ES-I3 (cell line): ENCODE results near the gene CEBPB.
"Not testable (repeated sequence)": the region's sequence is repeated elsewhere in the genome, so short reads cannot be mapped to it uniquely, and the experiment has no call there.

Experiments
- H3K36me3 ChIP-seq: 2 replicates; pipeline ENCODE4 v1.6.1; 2013; ENCODE audit warnings: mild to moderate bottlenecking, low read length, control low read depth, moderate library complexity; ENCODE audit not compliant: insufficient read depth
- H3K4me1 ChIP-seq: 2 replicates; pipeline ENCODE4 v1.6.1; 2013; ENCODE audit warnings: mild to moderate bottlenecking, control low read depth, low read length; ENCODE audit not compliant: insufficient read depth
- H3K9ac ChIP-seq: 2 replicates; pipeline ENCODE4 v1.6.1; 2013; ENCODE audit warnings: low read depth, mild to moderate bottlenecking, low read length, moderate library complexity
- H3K9me3 ChIP-seq: 2 replicates; pipeline ENCODE4 v1.6.1; 2013; ENCODE audit warnings: mild to moderate bottlenecking, low read length, moderate library complexity; ENCODE audit not compliant: control insufficient read depth, insufficient read depth

CEBPB gene

GRCh38 chr20:50207026-50207425 lies 16.4 kb downstream of the CEBPB start:
- Histone ChIP-seq H3K9ac (no peak overlapping the region), H3K36me3 (no peaks in the 10 kb centered on the region; the same call in 1 of the 2 replicates), H3K9me3 (peaks cover 4% of the 10 kb centered on the region), H3K4me1 (no peaks in the 10 kb centered on the region)

GRCh38 chr20:50208085-50208491 lies 17.5 kb downstream of the CEBPB start:
- peaks cover 4% of the 10 kb centered on the region; the same call in 1 of the 2 replicates for H3K9me3 ChIP-seq
- H3K4me1 ChIP-seq, result no peaks in the 10 kb centered on the region
- no peaks in the 10 kb centered on the region for H3K36me3 ChIP-seq
- H3K9ac ChIP-seq, result no peak overlapping the region

GRCh38 chr20:50208815-50209214 lies 18.2 kb downstream of the CEBPB start:
- not testable (repeated sequence) for H3K9ac ChIP-seq, H3K9me3 ChIP-seq, H3K4me1 ChIP-seq, H3K36me3 ChIP-seq

- Histone ChIP-seq H3K9ac (no peak overlapping the region), H3K36me3 (no peaks in the 10 kb centered on the region), H3K4me1 (peaks cover 3% of the 10 kb centered on the region; the same call in 1 of the 2 replicates), H3K9me3 (no peaks in the 10 kb centered on the region)
Measured at GRCh38 chr20:50210066-50210619, 19.5 kb downstream of the CEBPB start.

- Histone ChIP-seq H3K9me3 (no peaks in the 10 kb centered on the region), H3K9ac (no peak overlapping the region), H3K36me3 (no peaks in the 10 kb centered on the region), H3K4me1 (peaks cover 7% of the 10 kb centered on the region; the same call in 1 of the 2 replicates)
Measured at GRCh38 chr20:50211091-50211490, 20.5 kb downstream of the CEBPB start.

- Histone ChIP-seq H3K4me1 (peaks cover 7% of the 10 kb centered on the region; the same call in 1 of the 2 replicates), H3K36me3 (no peaks in the 10 kb centered on the region), H3K9me3 (no peaks in the 10 kb centered on the region), H3K9ac (no peak overlapping the region)
Measured at GRCh38 chr20:50213531-50214106, 23.0 kb downstream of the CEBPB start.

- peaks cover 7% of the 10 kb centered on the region; the same call in 1 of the 2 replicates for H3K4me1 ChIP-seq
- H3K9ac ChIP-seq, result no peak overlapping the region
- H3K36me3 ChIP-seq, result no peaks in the 10 kb centered on the region
- H3K9me3 ChIP-seq, result no peaks in the 10 kb centered on the region
Measured at GRCh38 chr20:50214226-50215024, 23.8 kb downstream of the CEBPB start.

GRCh38 chr20:50215101-50215690 lies 24.6 kb downstream of the CEBPB start:
- Histone ChIP-seq H3K4me1 (peaks cover 7% of the 10 kb centered on the region; the same call in 1 of the 2 replicates), H3K9ac (no peak overlapping the region), H3K36me3 (no peaks in the 10 kb centered on the region), H3K9me3 (no peaks in the 10 kb centered on the region)

GRCh38 chr20:50215926-50216325 lies 25.3 kb downstream of the CEBPB start:
- Histone ChIP-seq H3K4me1 (peaks cover 7% of the 10 kb centered on the region; the same call in 1 of the 2 replicates), H3K36me3 (no peaks in the 10 kb centered on the region), H3K9ac (no peak overlapping the region), H3K9me3 (no peaks in the 10 kb centered on the region)

- Histone ChIP-seq H3K36me3 (no peaks in the 10 kb centered on the region), H3K9me3 (no peaks in the 10 kb centered on the region), H3K9ac (no peak overlapping the region), H3K4me1 (peaks cover 7% of the 10 kb centered on the region; the same call in 1 of the 2 replicates)
Measured at GRCh38 chr20:50216543-50217206, 26.0 kb downstream of the CEBPB start.

- H3K4me1 ChIP-seq, result peaks cover 7% of the 10 kb centered on the region; the same call in 1 of the 2 replicates
Measured at GRCh38 chr20:50217207-50217949, 26.7 kb downstream of the CEBPB start.

GRCh38 chr20:50218987-50219435 lies 28.4 kb downstream of the CEBPB start:
- Histone ChIP-seq H3K4me1 (peaks cover 7% of the 10 kb centered on the region; the same call in 1 of the 2 replicates), H3K9me3 (no peaks in the 10 kb centered on the region), H3K9ac (no peak overlapping the region), H3K36me3 (no peaks in the 10 kb centered on the region)

More at GRCh38 chr20:50217207-50217949, 26.7 kb downstream of the CEBPB start:
- Histone ChIP-seq H3K9ac (no peak overlapping the region), H3K36me3 (no peaks in the 10 kb centered on the region), H3K9me3 (no peaks in the 10 kb centered on the region)

- H3K9me3 ChIP-seq, result no peaks in the 10 kb centered on the region
- H3K36me3 ChIP-seq, result no peaks in the 10 kb centered on the region
- H3K9ac ChIP-seq, result no peak overlapping the region
- H3K4me1 ChIP-seq, result peaks cover 7% of the 10 kb centered on the region; the same call in 1 of the 2 replicates
Measured at GRCh38 chr20:50219600-50219999, 29.0 kb downstream of the CEBPB start.
